WTC11 (cell line): ENCODE data around the gene TMTC1. TPM values are rescaled to one million over a fixed set of nuclear protein-coding genes. Genes with fewer than 3 reads are reported as not detected.

ENCODE experiments used
- ATAC-seq: fragments of 200-7000 bp; cut with Tn5 transposase; 2 replicates; pipeline ENCODE4 v1.10.0; 2021; ENCODE audit warnings: mild to moderate bottlenecking, moderate library complexity
- CTCF ChIA-PET: fragments of 300-600 bp; sonication (Branson Sonifier 250); formaldehyde crosslinking; loops from one replicate; lab custom pipeline; 2021; ENCODE audit warnings: antibody characterized with exemption; lab: Charles Lee
- POLR2A ChIA-PET: fragments of 350-600 bp; sonication (Branson Sonifier 250); formaldehyde crosslinking; loops from one replicate; lab custom pipeline; 2021; ENCODE audit warnings: antibody characterized with exemption; lab: Charles Lee
- DNase-seq: peaks from one replicate; pipeline ENCODE4 v3.0.0; 2021; ENCODE audit warnings: low spot score
- H3K27ac Mint-ChIP-seq: 2 replicates; pipeline ENCODE4 v1.8.0; 2021; ENCODE audit warnings: mixed read lengths
- H3K27me3 Mint-ChIP-seq: 2 replicates; pipeline ENCODE4 v1.8.0; 2021; ENCODE audit warnings: low read depth, mild to moderate bottlenecking, moderate library complexity, mixed read lengths
- H3K36me3 Mint-ChIP-seq: 2 replicates; pipeline ENCODE4 v1.8.0; 2021; ENCODE audit warnings: mixed read lengths
- H3K4me1 Mint-ChIP-seq: 2 replicates; pipeline ENCODE4 v1.8.0; 2022; ENCODE audit warnings: mixed read lengths
- H3K4me3 Mint-ChIP-seq: 2 replicates; pipeline ENCODE4 v1.8.0; 2021; ENCODE audit warnings: mild to moderate bottlenecking, moderate library complexity, mixed read lengths
- H3K9me3 Mint-ChIP-seq: 2 replicates; pipeline ENCODE4 v1.8.0; 2021; ENCODE audit warnings: mixed read lengths
- ATF2 ChIP-seq: sonication (generic); formaldehyde crosslinking; IDR thresholded peaks from 2 replicates; pipeline ENCODE4 v1.8.1; 2022; ENCODE audit warnings: low read depth, missing genetic modification reagents, borderline replicate concordance
- CREM ChIP-seq: sonication (generic); formaldehyde crosslinking; IDR thresholded peaks from 2 replicates; pipeline ENCODE4 v1.8.1; 2022; ENCODE audit warnings: mild to moderate bottlenecking, missing genetic modification reagents, moderate library complexity
- FOXJ3 ChIP-seq: sonication (generic); formaldehyde crosslinking; IDR thresholded peaks from 2 replicates; pipeline ENCODE4 v1.9.0; 2021; ENCODE audit warnings: missing genetic modification reagents, mild to moderate bottlenecking, borderline replicate concordance
- JAZF1 ChIP-seq: fragments of 250-450 bp; sonication (Bioruptor Pico); IDR thresholded peaks from 2 replicates; pipeline ENCODE4 v1.9.0; 2021; ENCODE audit warnings: moderate library complexity, mild to moderate bottlenecking, inconsistent platforms
- MAX ChIP-seq: sonication (generic); formaldehyde crosslinking; IDR thresholded peaks from 2 replicates; pipeline ENCODE4 v1.8.0; 2022; ENCODE audit warnings: mild to moderate bottlenecking, missing genetic modification reagents
- NFE2L1 ChIP-seq: sonication (generic); formaldehyde crosslinking; IDR thresholded peaks from 2 replicates; pipeline ENCODE4 v1.8.1; 2023; ENCODE audit warnings: missing genetic modification reagents
- NFYB ChIP-seq: sonication (generic); formaldehyde crosslinking; conservative IDR thresholded peaks from 2 replicates; pipeline ENCODE4 v1.8.0; 2022; ENCODE audit warnings: low read depth, missing genetic modification reagents
- PRRX2 ChIP-seq: fragments of 250-450 bp; sonication (Bioruptor Pico); IDR thresholded peaks from 2 replicates; pipeline ENCODE4 v1.8.0; 2021; ENCODE audit warnings: mild to moderate bottlenecking
- RORB ChIP-seq: fragments of 250-450 bp; sonication (Bioruptor Pico); IDR thresholded peaks from 2 replicates; pipeline ENCODE4 v1.9.0; 2021; ENCODE audit warnings: mild to moderate bottlenecking
- SMAD3 ChIP-seq: sonication (generic); formaldehyde crosslinking; IDR thresholded peaks from 2 replicates; pipeline ENCODE4 v1.8.0; 2022; ENCODE audit warnings: missing genetic modification reagents, mild to moderate bottlenecking, borderline replicate concordance
- TEAD1 ChIP-seq: sonication (generic); formaldehyde crosslinking; IDR thresholded peaks from 2 replicates; pipeline ENCODE4 v1.8.0; 2022; ENCODE audit warnings: mild to moderate bottlenecking, missing genetic modification reagents
- TP53 ChIP-seq: sonication (generic); formaldehyde crosslinking; IDR thresholded peaks from 2 replicates; pipeline ENCODE4 v1.8.1; 2023; ENCODE audit warnings: mild to moderate bottlenecking, missing genetic modification reagents
- ZNF219 ChIP-seq: sonication (generic); formaldehyde crosslinking; IDR thresholded peaks from 2 replicates; pipeline ENCODE4 v1.8.0; 2023; ENCODE audit warnings: missing genetic modification reagents, mild to moderate bottlenecking, borderline replicate concordance
- ZNF423 ChIP-seq: fragments of 250-450 bp; sonication (Bioruptor Pico); IDR thresholded peaks from 2 replicates; pipeline ENCODE4 v2.1.2; 2022; ENCODE audit warnings: mild to moderate bottlenecking, moderate library complexity
- total RNA-seq: library from RNA; stranded (reverse); gene quantifications from 3 replicates; pipeline ENCODE4 v1.2.3, GENCODE V29; 2021
- TF ChIP-seq, protein P1 (sequence below): fragments of 250-450 bp; sonication (Bioruptor Pico); IDR thresholded peaks from 2 replicates; pipeline ENCODE4 v1.9.0; 2021; ENCODE audit warnings: mild to moderate bottlenecking
- TF ChIP-seq, protein P2 (sequence below): fragments of 250-450 bp; sonication (Bioruptor Pico); IDR thresholded peaks from 2 replicates; pipeline ENCODE4 v1.9.0; 2021; ENCODE audit warnings: mild to moderate bottlenecking, borderline replicate concordance

The TMTC1 gene
- total RNA-seq, 1 experiment from 2014 or later: 17.3 TPM

GRCh38 chr12:29695026-29695425 lies 88.7 kb downstream of the TMTC1 start (continued):
- TF ChIP-seq FOXJ3 (CRISPR knock-in tag): no peak
- TF ChIP-seq ATF2 (CRISPR knock-in tag): no peak
- no peak for TF ChIP-seq NFYB
- TF ChIP-seq, all 79 proteins: peak for 0

GRCh38 chr12:29694002-29694401 lies 89.7 kb downstream of the TMTC1 start:
- H3K27ac Mint-ChIP-seq: no peak overlapping the region
- no peak for DNase-seq
- no peak overlapping the region for H3K4me3 Mint-ChIP-seq
- CTCF ChIA-PET: interaction anchor here (1.1 kb wide), 1 partner anchor 15 kb away, joined by 3 read pairs; no protein-coding TSS in a partner anchor
- no peak for ATAC-seq
- H3K9me3 Mint-ChIP-seq: peaks cover 5% of the 10 kb centered on the region
- no peak for TF ChIP-seq NFE2L1 (CRISPR knock-in tag)
- TF ChIP-seq, protein P1, sequence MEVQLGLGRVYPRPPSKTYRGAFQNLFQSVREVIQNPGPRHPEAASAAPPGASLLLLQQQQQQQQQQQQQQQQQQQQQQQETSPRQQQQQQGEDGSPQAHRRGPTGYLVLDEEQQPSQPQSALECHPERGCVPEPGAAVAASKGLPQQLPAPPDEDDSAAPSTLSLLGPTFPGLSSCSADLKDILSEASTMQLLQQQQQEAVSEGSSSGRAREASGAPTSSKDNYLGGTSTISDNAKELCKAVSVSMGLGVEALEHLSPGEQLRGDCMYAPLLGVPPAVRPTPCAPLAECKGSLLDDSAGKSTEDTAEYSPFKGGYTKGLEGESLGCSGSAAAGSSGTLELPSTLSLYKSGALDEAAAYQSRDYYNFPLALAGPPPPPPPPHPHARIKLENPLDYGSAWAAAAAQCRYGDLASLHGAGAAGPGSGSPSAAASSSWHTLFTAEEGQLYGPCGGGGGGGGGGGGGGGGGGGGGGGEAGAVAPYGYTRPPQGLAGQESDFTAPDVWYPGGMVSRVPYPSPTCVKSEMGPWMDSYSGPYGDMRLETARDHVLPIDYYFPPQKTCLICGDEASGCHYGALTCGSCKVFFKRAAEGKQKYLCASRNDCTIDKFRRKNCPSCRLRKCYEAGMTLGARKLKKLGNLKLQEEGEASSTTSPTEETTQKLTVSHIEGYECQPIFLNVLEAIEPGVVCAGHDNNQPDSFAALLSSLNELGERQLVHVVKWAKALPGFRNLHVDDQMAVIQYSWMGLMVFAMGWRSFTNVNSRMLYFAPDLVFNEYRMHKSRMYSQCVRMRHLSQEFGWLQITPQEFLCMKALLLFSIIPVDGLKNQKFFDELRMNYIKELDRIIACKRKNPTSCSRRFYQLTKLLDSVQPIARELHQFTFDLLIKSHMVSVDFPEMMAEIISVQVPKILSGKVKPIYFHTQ (CRISPR knock-in tag): no peak
- no peak for TF ChIP-seq RORB
- peaks cover 5% of the 10 kb centered on the region; the same call in 1 of the 2 replicates for H3K36me3 Mint-ChIP-seq
- POLR2A ChIA-PET: no interaction called here
- H3K27me3 Mint-ChIP-seq: no peaks in the 10 kb centered on the region
- peaks cover 55% of the 10 kb centered on the region for H3K4me1 Mint-ChIP-seq

DNA sequence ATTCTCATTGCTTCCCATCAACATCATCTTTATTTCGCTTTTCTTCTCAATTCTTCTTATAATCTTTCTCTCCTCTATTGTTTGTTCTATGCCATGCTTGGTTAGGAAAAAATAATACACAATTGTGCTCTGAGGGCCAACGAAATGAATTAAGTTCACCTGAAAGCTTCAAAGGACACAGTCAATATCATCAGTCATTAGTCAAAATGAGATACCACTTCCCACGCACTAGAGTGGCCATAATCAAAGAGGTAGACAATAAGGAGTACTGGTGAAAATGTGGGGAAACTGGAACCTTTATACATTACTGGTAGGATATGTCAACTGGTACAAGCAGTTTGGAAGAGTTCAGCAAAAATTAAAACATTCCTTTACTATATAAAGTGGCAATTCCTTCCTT lies 91.5 kb downstream of the TMTC1 start:
- Mint-ChIP-seq H3K27ac (peak overlapping the region; percentile 34), H3K4me3 (no peak overlapping the region), H3K36me3 (peaks cover 5% of the 10 kb centered on the region; the same call in 1 of the 2 replicates), H3K27me3 (no peaks in the 10 kb centered on the region), H3K9me3 (peaks cover 5% of the 10 kb centered on the region), H3K4me1 (peaks cover 41% of the 10 kb centered on the region)
- ATAC-seq: no peak
- no peak for DNase-seq
- ChIA-PET CTCF (no interaction called here), POLR2A (no interaction called here)
- no peak for TF ChIP-seq CREM (CRISPR knock-in tag)
- no peak for TF ChIP-seq TP53 (CRISPR knock-in tag)
- no peak for TF ChIP-seq PRRX2 (CRISPR knock-in tag)
- TF ChIP-seq FOXJ3 (CRISPR knock-in tag): no peak
- TF ChIP-seq SMAD3 (CRISPR knock-in tag): no peak
- no peak for TF ChIP-seq ZNF423 (CRISPR knock-in tag)
- no peak for TF ChIP-seq ZNF219 (CRISPR knock-in tag)
- TF ChIP-seq NFE2L1 (CRISPR knock-in tag): no peak
- TF ChIP-seq JAZF1 (CRISPR knock-in tag): no peak
- TF ChIP-seq, protein P2, sequence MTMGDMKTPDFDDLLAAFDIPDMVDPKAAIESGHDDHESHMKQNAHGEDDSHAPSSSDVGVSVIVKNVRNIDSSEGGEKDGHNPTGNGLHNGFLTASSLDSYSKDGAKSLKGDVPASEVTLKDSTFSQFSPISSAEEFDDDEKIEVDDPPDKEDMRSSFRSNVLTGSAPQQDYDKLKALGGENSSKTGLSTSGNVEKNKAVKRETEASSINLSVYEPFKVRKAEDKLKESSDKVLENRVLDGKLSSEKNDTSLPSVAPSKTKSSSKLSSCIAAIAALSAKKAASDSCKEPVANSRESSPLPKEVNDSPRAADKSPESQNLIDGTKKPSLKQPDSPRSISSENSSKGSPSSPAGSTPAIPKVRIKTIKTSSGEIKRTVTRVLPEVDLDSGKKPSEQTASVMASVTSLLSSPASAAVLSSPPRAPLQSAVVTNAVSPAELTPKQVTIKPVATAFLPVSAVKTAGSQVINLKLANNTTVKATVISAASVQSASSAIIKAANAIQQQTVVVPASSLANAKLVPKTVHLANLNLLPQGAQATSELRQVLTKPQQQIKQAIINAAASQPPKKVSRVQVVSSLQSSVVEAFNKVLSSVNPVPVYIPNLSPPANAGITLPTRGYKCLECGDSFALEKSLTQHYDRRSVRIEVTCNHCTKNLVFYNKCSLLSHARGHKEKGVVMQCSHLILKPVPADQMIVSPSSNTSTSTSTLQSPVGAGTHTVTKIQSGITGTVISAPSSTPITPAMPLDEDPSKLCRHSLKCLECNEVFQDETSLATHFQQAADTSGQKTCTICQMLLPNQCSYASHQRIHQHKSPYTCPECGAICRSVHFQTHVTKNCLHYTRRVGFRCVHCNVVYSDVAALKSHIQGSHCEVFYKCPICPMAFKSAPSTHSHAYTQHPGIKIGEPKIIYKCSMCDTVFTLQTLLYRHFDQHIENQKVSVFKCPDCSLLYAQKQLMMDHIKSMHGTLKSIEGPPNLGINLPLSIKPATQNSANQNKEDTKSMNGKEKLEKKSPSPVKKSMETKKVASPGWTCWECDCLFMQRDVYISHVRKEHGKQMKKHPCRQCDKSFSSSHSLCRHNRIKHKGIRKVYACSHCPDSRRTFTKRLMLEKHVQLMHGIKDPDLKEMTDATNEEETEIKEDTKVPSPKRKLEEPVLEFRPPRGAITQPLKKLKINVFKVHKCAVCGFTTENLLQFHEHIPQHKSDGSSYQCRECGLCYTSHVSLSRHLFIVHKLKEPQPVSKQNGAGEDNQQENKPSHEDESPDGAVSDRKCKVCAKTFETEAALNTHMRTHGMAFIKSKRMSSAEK (CRISPR knock-in tag): no peak
- TF ChIP-seq TEAD1: no peak
- TF ChIP-seq MAX (CRISPR knock-in tag): no peak
